Measurements from ENCODE around the gene APOBEC4.
A peak's percentile ranks its signal among the peaks of the same experiment; 100 is the strongest.

The APOBEC4 gene

DNA sequence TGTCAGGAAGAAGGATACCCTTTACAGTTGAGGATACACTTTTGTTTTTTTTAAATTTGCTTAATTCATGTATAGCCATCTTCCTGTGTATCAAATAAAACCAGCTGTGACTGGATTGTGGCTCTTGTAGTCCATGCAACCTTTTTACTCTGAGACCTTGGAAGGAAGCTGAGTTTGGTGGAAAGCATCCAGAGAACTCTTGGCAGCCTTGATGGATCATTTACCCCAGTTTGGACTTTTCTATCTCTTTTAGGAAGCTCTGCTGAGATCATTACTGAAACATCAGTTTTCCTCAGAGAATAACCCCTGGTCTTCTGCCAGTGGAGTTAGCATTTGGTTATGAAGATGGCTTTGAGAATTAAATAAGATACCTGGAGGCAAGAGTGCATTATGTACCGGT lies 21.2 kb upstream of the APOBEC4 start:
- peak; percentile 83 for DNase-seq

DNA sequence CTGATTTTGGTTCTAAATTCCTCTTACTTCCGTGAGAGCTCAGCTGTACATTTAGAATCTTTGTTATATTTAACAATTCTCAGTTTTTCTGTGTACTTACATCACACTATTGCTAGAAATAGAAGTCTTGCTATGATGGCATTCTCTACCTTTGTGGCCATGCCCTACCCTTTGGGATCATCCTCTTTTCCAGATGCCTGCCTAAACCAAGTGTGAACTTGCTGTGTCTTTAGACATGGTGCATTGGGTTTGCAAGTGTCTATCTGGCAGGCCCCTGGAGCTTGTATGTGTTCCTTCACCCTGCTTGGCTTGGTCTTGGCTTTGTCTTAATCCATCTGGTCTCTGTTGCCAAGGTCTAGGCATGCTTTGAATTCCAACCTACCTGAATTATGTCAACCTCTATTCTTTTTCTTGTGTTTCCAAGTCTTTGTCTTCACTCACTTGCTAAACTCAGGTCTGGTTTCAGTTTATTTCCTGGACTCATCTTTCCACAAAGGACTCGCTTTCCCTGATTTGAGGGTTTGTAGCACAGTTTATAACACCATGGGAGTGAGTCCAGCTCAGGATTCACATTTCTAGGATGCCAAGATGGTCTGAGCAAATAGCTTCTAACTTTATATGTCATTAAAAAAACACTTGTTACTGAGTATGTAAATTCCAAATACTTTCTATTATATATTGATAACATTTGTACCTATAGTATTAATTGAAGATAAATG lies 20.6 kb upstream of the APOBEC4 start:
- DNase-seq: no peak

DNA sequence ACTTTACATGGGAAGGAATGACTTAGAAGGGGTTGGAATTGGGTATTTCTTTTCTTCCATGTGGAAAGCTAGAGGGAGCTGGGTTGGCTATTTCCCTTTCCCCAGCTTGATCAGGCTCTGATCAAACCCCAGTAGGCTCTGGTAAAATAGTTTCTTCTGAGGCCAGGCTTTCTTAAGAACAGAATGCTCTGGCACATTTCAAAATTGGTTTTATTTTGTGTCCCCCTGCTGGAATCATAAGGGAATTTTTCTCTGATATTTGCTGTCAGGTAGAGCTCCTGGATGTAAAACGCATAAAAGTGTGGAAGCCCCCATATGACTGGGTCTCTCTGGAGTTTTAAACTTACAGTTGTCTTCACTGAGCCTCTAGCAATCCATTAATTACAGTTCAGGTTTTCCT lies 17.1 kb upstream of the APOBEC4 start:
- no peak for DNase-seq

DNA sequence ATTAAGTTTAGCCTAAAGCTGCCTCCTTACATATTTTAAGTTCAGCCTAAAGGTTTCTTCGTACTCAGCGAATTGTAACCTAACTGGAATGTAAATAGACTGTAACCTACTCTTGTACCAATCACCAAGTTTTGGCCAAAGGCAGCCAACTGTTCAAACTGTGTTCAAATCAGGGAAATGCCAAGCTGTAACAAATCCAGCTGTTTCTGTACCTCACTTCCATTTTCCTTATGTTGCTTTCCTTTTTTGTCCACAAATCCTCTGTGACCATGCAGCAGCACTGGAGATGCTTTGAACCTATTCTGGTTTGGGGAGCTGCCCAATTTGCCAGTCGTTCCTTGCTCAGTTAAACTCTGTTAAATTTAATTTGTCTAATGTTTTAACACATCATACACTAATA lies 3.2 kb upstream of the APOBEC4 start:
- no peak for DNase-seq

DNA sequence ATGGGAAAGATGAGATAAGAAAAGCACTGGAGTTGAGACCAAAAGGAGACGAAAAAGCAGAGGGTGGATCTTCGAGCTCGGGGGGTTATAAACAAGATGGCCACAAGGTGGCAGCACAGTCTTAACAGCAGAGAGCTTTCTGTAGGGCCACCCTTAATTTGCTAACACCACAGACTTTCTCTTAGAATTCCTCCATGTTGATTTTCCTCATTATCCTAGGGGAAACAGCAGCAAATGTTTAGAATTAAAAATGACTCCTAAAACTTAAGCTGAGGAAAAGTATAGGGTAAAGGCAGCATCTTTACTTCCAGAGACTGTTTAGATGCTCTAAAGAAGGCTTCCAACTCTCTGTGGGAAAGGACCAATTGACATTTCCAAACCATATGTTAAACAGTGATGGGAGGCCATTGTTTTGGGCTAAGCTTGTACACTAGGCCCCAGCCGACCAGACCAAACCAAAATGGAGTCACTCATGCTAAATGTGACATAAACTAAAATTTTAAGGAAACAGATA lies 2.5 kb upstream of the APOBEC4 start:
- peak; percentile 80 for DNase-seq

DNA sequence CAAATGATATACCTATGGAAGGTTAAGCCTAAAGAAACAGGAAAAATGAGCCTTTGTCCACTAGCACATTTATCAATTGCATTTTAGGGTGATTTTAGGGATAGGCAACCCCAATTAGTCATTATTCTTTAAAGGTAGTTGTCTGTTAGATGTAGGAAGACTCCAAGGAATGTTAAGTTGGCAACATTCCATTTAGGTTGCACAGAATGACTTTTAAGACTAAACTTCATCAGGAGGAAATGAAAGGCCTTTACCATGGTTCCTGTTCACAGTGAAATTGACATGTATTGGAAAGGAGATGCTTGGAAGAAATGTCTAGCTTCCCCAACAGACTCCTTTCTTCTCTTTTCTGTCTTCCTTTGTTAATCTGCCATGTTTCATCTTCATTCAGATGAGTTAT lies 1.6 kb upstream of the APOBEC4 start:
- no peak for DNase-seq

DNA sequence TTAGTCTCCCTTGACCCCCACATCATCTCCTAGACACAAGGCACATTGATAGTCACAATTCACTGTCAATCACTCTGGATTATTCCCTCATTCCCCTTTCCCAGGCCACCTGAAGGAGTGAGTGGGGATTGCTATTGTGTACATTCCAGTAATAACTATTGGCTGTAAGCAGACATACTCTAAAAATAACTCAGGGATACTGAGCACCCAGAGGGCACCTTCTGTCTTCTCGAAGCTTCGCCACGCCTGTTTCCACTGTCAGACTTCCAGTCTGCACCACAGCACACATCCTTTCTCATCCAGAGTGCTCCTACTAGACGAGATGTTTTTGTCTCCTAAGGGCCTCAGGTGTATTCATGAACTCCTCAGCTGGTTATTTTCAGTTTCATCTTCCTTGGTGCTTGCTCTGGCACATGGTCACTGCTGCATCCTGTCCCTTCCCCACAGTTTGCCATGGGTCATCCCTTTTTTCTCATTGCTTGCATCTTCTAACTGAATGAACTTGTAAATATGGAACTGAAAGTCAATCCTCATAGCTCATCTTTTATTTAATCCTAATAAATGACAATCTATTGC lies 848 bp upstream of the APOBEC4 start:
- no peak for DNase-seq

DNA sequence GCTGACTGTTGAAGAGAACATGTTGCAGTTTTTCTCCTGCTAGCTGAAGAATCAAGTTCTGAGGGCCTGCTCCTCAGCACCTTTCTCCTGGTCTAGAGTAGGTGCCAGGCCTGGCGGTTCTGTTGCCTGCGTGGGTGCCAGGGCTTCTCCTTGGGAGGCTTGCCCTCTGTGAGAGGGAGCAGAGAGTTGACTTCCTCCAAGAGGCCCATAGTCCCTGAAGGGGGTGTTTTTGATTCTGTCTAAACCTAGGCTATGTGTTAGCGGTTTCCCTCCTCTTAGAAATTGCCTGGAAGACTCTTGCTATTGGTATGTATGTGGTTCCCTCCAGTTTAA lies 312 bp upstream of the APOBEC4 start:
- no peak for DNase-seq

DNA sequence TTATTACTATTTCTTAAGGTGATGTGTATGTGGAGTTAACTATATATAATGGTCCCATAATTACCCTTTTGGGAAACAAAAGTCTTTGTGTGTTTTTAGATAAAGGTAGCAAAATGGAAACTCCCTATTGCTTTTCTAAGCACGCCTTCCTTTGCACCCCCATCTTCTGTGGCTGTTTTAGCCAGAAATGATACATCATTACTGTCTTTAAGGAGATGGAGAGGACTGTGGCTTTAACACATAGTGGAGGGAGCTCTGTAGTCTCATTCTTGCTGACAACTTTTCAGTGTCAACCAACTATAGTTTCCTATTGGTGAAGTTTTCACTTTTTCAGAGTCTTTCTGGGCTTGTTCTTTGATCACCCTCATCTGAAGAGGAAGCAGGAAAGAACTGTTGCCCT lies 1.0 kb downstream of the APOBEC4 start:
- no peak for DNase-seq

DNA sequence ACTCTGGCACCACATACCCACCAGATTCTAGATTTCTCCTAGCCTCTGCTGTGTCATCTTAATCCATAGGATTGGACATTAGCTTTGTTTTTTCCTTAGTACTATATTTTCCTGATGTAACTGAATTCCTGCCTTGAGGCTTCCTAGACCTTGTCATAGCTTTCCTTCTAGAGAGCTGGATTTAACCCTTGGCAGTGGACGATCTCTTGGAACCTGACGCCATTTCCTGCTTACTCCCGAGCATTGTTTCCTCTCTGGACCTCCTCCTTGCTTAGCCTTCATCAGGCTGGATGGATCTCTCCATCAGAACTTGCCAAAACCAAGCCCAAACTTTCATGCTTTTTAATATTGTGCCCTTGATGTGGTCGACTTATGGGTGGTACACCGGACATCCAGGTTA lies 1.5 kb downstream of the APOBEC4 start:
- DNase-seq: no peak

DNA sequence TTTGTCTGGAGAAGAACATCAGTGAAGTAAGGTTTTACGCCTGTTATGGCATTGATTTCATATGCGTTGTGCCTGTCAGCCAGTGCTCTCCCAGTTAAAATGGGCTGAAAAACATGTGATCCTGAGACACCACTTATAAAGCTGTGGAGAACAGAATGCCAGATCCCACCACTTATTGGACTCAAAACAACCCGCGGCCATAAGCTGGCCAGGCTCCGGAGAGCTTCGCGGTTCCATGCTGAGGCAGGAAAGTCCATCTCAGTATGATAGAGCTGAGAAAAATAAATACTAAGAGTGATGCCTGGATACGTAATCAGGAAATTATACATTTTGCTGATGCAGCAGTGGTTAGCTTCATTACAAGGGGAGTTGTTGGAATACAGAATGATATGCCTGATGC lies 5.1 kb downstream of the APOBEC4 start:
- no peak for DNase-seq

DNA sequence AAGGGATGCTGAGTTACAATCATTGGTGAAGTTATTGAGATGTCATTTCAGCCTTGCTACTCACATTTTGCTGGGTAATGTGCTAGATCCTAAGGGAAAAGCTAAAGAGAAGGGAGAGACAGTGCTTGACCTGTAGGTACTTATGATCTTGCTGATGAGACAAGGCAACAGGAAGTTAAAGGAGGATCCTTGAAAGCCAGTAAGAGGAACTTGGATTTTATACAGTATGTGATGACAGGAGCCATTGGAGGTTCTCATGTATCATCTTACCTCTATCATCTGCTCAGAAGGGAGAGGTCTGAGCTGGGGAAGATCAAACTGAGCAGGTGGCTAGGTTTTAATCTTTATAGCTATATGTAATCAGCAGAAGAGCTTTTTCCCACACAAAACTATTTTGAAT lies 6.3 kb downstream of the APOBEC4 start:
- no peak for DNase-seq

DNA sequence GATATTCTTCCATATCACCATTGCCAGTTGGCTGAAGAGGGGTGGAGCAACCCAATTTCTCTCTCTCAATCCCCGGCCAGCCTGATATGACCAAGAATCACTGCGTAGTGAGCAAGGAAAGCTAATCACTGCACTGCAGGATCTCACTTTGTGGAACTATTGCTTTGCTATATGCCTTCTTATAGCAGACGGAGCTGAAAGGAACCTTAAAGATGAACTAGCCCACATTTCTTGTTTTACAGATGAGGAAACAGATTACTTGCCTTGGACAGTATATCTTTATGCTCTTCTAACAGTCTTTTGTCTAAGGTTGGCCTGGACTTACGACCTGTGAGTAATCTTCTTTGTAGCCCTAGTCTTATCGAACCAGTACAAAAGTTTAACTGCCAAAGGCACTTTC lies 7.6 kb downstream of the APOBEC4 start:
- DNase-seq: no peak

DNA sequence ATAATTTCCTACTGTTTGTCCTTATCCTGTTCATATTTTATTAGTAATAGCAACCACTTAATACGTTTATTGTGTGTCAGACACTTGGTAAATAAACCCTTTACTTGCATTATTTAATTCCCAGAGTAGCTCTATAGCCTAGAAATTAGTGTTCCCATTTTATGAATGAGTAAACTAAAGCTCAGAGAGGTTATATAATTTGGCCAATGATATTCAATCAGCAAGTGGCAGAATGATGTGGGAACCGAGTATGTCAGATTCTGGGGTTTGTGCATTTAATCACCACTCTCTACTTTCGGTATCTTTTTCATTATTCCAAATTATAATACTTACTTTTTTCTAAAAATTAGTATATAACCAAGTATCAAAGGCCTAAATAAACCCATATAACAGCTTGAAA lies 10.9 kb downstream of the APOBEC4 start:
- DNase-seq: no peak

DNA sequence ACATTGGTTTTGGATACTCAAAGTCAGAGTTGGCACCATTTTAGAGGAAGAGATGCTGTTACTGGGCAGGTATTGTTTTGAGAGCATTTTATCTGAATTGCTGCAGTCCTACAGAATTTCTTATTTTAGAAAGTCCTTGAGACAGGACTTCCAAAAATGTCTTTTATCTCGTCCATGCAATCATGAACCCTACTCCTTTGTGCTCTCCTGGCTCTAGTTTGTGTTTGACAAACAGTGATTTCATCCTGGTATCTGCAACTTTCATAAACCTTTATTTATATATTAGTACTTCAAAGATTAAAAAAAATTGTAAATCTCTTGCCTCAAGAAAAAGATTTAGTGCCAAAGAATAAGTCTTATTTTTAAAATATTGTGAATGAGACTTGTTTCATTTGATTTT lies 12.9 kb downstream of the APOBEC4 start:
- DNase-seq: no peak

DNA sequence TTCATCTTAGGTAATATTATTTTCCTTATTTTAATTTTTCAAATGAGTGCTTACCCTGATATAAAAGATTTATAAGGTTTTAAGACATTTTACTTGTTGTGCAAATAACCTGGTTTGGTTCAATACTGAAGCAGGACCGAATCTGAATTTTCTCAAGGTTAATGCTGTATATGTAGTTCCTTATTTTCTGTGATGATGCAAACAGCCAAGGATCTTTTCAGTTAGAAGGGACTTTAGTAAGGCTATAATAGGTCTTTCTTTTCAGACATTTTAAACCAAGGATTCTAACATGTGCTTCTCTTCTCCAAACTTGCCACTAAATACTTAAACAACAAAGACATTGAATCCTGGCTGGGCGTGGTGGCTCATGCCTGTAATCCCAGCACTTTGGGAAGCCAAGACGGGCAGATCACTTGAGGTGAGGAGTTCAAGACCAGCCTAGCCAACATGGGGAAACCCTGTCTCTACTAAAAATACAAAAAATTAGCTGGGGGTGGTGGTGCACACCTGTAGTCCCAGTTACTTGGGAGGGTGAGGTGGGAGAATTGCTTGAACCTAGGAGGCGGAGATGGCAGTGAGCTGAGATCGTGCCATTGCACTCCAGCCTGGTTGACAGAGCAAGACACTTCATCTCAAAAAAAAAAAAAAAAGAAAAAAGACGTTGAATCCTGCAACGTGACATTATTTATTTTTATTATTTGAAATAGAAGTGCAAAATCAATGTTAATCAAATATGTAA lies 14.3 kb downstream of the APOBEC4 start:
- no peak for DNase-seq

DNA sequence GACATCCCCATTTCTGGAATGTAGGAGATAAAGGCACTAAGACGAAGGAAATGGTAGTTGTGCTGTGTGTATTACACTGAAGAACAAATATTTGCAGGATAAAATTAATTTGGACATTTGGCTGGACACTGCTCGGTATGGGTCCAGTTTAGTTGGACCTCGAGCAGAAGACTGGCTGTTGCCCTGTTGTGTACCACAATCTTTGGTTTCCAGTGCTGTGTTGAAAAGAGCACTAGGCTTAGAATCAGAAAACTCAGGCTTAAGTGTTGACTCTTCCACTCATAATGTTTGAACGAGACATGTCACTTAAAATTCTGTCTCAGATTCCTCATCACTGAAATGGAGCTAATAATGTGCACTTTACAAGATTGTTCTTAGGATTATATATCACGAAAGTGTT lies 16.3 kb downstream of the APOBEC4 start:
- DNase-seq: no peak

DNA sequence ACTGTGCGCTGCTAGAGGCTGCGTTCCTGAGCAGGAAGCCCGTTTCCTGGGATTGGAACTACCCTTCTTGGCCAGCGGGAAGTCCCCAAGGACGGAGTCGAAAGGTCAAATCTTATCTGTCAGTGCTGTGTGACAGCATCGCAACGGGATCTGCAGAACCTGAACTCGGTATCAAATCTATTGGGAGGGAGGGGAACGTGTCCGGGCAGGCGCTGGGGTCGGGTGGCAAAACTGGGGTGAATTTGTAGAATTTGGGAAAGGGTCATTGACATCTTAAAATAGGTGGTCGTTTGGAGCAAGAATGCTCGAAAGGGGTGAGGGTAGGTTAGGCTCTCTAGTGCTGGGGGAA lies 16.8 kb downstream of the APOBEC4 start:
- no peak for DNase-seq

DNA sequence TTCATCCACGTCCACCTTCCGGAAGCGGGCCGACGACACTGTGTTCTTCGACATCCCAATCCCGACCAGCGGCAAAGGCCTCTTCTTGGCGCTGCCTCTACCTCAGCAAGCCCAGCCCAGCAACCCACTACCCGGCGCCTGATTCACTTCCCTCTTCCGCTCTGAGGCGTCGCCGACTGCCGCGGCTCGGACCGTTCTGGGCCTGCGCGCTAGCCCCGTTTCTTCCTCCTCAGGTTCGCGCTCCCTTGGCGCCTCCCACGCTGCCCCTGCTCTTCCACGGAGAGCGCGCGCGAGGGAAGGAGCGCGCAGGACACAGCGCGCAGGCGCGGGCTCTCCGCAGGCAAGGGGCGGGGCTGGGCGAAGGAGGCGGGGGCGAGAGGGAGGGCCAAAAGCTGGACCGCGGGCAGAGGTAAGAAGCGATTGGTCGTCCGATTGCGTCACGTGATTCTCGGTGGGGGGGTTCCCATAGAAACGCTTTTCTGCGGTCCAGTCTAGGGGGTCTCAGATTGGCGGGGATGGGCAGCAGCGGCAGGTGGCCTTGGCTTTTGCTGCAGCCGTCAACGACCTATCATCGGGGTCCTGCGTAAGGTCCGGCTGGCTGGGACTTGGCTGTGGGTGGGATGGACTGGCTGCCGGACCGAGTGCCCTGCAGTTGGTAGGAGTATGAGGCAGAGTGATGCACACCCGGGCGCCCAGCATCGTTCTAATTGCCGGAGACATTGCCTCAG lies 17.3 kb downstream of the APOBEC4 start, which contains the start of gene ARPC5:
ARPC5 (minus strand) TSS at position 178 of the 728 bp plus-strand sequence; CDS start at position 54, 124 bp downstream.
- peak; percentile 99 for DNase-seq

DNA sequence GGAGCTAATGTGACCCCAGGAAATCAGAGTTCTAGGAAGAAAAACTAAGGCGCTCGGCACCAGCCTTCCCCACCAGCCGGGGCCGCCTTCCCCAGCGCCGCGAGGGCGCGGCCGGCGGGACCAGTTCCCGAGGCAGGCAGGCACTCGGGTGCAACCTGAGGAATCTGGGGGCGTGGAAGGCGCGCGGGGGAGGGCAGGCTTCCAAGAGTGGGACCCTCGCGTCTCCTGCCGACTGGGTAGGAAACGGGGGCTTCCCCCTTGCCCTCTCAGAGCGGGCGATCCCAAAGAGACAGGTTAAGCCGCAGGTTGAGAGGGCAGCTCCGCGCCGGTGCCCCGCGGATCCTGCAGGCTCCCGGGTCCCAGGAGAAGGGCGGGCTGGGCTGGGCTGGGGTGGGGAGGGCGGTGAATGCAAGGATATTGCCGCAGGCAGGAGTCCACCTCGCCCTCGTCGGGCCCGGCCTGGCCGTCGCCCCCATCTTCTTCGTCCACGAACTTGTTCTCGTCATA lies 18.0 kb downstream of the APOBEC4 start:
- DNase-seq: peak; percentile 67

DNA sequence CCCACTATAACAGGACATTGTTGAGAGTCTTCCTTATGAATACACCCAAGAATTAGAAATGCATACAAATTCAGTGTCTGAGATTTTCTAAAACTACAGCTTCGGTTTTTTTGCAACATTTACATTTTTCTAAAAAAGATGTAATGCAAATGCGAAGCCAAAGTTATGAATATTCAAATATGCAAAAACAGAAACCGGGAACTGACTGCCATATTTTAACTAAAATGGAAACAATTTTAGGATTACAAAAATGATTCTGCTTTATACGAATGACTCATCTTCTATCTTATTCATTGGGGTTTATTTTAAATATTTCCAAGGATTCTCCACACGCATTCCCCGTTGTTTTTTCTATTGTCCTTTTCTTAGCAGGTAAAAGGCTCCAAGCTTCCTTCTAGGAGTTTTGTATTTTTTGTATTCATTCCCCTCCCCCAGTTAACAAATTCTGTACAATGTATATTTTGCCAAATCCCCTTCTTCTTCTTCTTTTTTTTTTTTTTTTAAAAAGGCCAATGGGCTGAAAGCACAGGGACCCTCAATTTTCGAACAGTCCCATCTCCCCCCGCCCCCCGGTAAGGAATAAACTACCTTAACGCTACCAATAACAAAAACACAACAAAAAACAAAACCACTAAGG lies 18.6 kb downstream of the APOBEC4 start:
- no peak for DNase-seq

DNA sequence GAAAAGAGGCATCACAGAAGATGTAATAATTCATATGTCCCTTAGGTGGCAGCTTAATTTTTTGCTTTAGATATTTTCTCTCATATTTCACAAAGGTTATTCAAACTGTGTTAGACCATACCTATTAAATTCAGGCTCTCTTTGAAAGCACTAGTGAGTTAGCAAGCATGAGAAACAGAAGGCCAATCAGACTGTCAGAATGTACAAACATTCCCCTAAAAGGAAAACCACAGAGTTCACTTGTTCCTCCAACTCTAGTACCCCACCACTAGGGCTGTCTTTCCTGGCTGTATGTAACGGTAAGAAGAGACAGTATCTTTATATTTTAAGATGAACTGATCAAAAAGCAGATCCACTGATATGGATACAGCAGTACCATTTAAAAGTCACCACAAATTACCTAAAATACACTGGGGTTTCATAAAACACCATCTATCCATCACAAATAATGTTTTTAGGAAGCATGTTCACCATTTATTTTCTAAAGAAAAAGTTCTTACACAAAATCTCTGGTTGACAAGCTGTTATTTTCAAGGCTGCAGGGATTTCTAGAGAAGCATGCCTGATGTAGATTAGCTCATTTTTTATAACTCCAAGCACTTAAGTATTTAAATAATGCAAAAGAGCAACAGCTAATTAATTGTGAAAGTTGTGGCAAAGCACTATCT lies 19.3 kb downstream of the APOBEC4 start:
- no peak for DNase-seq
